CD4-positive, alpha-beta T cell treated with Interleukin-6 at 100 ng/mL for 8 hours (primary cell): ENCODE results near the gene IL5RA.

Experiments
- DNase-seq: peaks from one replicate; pipeline ENCODE4 v3.0.0-alpha.2; 2020; ENCODE audit warnings: mixed read lengths, low spot score

IL5RA gene

DNA sequence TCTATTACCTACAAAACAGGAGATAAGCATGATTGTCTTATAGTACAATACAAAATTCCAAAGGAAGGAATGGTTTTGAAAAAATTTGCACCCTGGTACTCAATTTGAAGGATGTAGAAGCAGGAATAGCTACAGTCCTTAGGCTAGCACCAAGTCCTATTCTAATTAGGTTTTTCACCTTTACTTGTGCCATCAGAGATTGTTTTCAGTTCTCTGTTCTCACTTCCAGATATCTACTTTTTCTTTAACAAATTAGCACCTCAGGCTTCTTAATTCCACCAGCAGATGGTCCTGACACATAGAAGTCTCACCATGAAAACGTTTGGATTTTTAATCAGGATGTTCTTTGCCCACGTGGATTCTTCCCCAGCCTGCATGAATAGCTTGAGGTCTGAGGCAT lies 43.8 kb downstream of the IL5RA start:
- DNase-seq = no peak

DNA sequence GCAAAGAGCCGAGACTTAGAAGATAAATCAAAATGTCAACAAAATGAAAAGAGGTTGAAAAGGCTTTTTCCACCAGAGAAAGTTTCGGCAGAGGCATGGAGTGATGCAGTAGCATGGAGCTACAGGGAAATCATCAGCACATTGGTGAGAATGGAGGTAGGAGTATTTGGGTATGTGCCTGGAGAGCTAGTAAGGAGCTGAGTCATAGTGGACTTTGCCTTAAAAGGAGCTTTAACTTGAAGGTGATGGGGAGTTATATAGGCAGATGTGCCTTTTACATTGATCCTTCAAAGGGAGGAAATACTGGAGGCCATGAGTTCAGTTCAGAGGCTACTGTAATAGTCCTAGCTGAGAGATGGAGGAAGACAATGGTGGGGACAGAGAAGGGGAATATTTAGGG lies 44.3 kb downstream of the IL5RA start:
- no peak for DNase-seq

- no peak for DNase-seq
These were observed 45.9 kb downstream of the IL5RA start for GRCh38 chr3:3064297-3064696.

GRCh38 chr3:3059645-3060044 lies 50.5 kb downstream of the IL5RA start:
- no peak for DNase-seq

GRCh38 chr3:3053974-3054373 lies 56.2 kb downstream of the IL5RA start:
- DNase-seq = no peak

DNA sequence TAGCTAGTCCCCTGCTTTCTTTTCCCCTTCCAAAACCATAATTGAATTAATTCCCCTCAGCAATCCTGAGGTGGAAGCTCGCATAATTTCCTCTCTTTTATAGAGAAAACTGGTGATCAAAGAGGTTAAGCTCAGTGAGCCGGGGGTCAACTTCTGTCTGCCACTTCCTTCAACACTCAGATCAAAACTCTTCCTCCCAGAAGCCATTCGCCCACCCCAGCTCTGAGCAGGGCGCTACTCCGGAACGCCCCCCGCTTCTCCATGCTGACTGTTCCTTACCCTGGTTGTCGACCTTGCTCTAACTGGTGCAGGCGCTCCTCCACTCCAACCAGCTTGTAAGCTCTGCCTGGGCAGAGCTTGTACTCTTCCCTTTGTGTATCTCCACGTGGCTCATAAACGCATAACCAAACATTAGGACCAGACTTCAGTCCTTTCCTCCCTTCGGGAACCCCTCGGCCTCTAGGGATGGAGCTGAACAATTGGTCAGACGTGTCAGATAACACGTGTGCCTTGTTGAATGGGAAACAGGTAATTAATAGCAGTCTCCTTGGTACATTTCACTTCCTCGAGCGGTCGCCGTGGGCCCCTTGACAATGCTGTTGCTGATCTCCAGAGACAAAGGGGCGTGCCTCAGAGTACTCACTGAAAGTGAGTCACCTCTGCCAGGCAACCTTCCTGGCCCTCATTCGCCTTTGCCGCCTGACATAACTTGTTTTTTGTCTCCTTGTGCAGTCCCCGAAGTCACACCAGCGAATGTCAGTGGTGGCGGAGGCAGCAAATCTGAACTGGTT lies 71.8 kb downstream of the IL5RA start:
- no peak for DNase-seq

DNA sequence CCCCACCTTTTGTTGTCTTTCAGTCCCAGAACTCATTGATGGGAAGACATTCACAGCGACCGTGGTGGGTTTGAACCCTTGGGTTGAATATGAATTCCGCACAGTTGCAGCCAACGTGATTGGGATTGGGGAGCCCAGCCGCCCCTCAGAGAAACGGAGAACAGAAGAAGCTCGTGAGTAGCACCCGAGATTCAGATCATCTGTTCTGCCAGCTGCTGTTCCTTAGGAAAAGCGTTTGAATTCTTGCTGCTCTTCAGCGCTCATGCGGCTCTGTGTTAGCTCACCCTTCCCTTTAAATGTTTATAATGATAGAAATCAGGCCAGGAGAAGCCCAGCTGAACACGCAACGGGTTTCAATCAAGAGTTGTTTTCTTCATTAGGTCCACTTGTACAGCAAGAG lies 73.0 kb downstream of the IL5RA start:
- DNase-seq = no peak

- no peak for DNase-seq
These were observed 78.8 kb downstream of the IL5RA start for GRCh38 chr3:3031326-3031725.

- DNase-seq = no peak
These were observed 82.1 kb downstream of the IL5RA start for GRCh38 chr3:3027976-3028567.

GRCh38 chr3:3023111-3023745 lies 86.9 kb downstream of the IL5RA start:
- DNase-seq = no peak

DNA sequence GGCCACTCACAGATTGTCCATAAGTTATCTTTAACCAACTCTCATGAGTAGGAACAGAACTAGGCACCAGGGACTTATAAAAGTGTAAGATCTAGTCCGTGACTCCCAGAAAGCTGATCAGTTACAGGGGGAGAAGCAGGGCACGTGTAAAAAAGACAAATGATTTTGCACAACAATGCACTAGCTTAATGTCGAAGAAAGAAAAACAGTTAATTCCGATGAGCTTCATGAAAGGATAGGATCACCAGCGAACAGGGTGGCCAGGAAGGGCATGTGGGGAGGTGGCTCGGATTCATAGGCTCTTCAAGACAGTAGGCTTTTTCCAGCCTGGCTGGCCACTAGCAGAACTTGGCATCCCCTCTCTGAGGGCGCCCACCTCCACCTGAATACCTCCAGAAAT lies 90.0 kb downstream of the IL5RA start:
- DNase-seq = no peak
